WTC11 (cell line): ENCODE results near the gene MAP7D1. TPM values are rescaled to one million over a fixed set of nuclear protein-coding genes. Genes with fewer than 3 reads are reported as not detected.

Source experiments
- ATAC-seq: fragments of 200-7000 bp; cut with Tn5 transposase; 2 replicates; pipeline ENCODE4 v1.10.0; 2021; ENCODE audit warnings: mild to moderate bottlenecking, moderate library complexity
- CTCF ChIA-PET: fragments of 300-600 bp; sonication (Branson Sonifier 250); formaldehyde crosslinking; loops from one replicate; lab custom pipeline; 2021; ENCODE audit warnings: antibody characterized with exemption; lab: Charles Lee
- POLR2A ChIA-PET: fragments of 350-600 bp; sonication (Branson Sonifier 250); formaldehyde crosslinking; loops from one replicate; lab custom pipeline; 2021; ENCODE audit warnings: antibody characterized with exemption; lab: Charles Lee
- DNase-seq: peaks from one replicate; pipeline ENCODE4 v3.0.0; 2021; ENCODE audit warnings: low spot score
- H3K27ac Mint-ChIP-seq: 2 replicates; pipeline ENCODE4 v1.8.0; 2021; ENCODE audit warnings: mixed read lengths
- H3K27me3 Mint-ChIP-seq: 2 replicates; pipeline ENCODE4 v1.8.0; 2021; ENCODE audit warnings: low read depth, mild to moderate bottlenecking, moderate library complexity, mixed read lengths
- H3K36me3 Mint-ChIP-seq: 2 replicates; pipeline ENCODE4 v1.8.0; 2021; ENCODE audit warnings: mixed read lengths
- H3K4me1 Mint-ChIP-seq: 2 replicates; pipeline ENCODE4 v1.8.0; 2022; ENCODE audit warnings: mixed read lengths
- H3K4me3 Mint-ChIP-seq: 2 replicates; pipeline ENCODE4 v1.8.0; 2021; ENCODE audit warnings: mild to moderate bottlenecking, moderate library complexity, mixed read lengths
- H3K9me3 Mint-ChIP-seq: 2 replicates; pipeline ENCODE4 v1.8.0; 2021; ENCODE audit warnings: mixed read lengths
- ATF6 ChIP-seq: sonication (generic); formaldehyde crosslinking; IDR thresholded peaks from 2 replicates; pipeline ENCODE4 v1.8.1; 2023; ENCODE audit warnings: mild to moderate bottlenecking, missing genetic modification reagents
- CREM ChIP-seq: sonication (generic); formaldehyde crosslinking; IDR thresholded peaks from 2 replicates; pipeline ENCODE4 v1.8.1; 2022; ENCODE audit warnings: mild to moderate bottlenecking, missing genetic modification reagents, moderate library complexity
- EMX1 ChIP-seq: fragments of 250-450 bp; sonication (Bioruptor Pico); IDR thresholded peaks from 2 replicates; pipeline ENCODE4 v1.8.0; 2021; ENCODE audit warnings: mild to moderate bottlenecking
- ESRRA ChIP-seq: sonication (generic); formaldehyde crosslinking; IDR thresholded peaks from 2 replicates; pipeline ENCODE4 v1.8.1; 2022; ENCODE audit warnings: mild to moderate bottlenecking, missing genetic modification reagents, borderline replicate concordance
- IRF2 ChIP-seq: sonication (generic); formaldehyde crosslinking; IDR thresholded peaks from 2 replicates; pipeline ENCODE4 v1.8.0; 2022; ENCODE audit warnings: low read depth, missing genetic modification reagents, borderline replicate concordance
- JAZF1 ChIP-seq: fragments of 250-450 bp; sonication (Bioruptor Pico); IDR thresholded peaks from 2 replicates; pipeline ENCODE4 v1.9.0; 2021; ENCODE audit warnings: moderate library complexity, mild to moderate bottlenecking, inconsistent platforms
- KAT7 ChIP-seq: sonication (generic); formaldehyde crosslinking; IDR thresholded peaks from 2 replicates; pipeline ENCODE4 v1.8.1; 2023; ENCODE audit warnings: missing genetic modification reagents, mild to moderate bottlenecking, borderline replicate concordance
- NR2C2 ChIP-seq: sonication (generic); formaldehyde crosslinking; IDR thresholded peaks from 2 replicates; pipeline ENCODE4 v1.8.0; 2022; ENCODE audit warnings: mild to moderate bottlenecking, missing genetic modification reagents
- SMAD3 ChIP-seq: sonication (generic); formaldehyde crosslinking; IDR thresholded peaks from 2 replicates; pipeline ENCODE4 v1.8.0; 2022; ENCODE audit warnings: missing genetic modification reagents, mild to moderate bottlenecking, borderline replicate concordance
- SMAD4 ChIP-seq: sonication (generic); formaldehyde crosslinking; IDR thresholded peaks from 2 replicates; pipeline ENCODE4 v1.8.0; 2022; ENCODE audit warnings: mild to moderate bottlenecking, missing genetic modification reagents
- STAT6 ChIP-seq: sonication (generic); formaldehyde crosslinking; conservative IDR thresholded peaks from 2 replicates; pipeline ENCODE4 v1.8.1; 2023; ENCODE audit warnings: mild to moderate bottlenecking, low read depth, missing genetic modification reagents, moderate library complexity
- TCF7 ChIP-seq: sonication (generic); formaldehyde crosslinking; IDR thresholded peaks from 2 replicates; pipeline ENCODE4 v1.8.0; 2022; ENCODE audit warnings: mild to moderate bottlenecking, low read depth, missing genetic modification reagents, moderate library complexity
- TP53 ChIP-seq: sonication (generic); formaldehyde crosslinking; IDR thresholded peaks from 2 replicates; pipeline ENCODE4 v1.8.1; 2023; ENCODE audit warnings: mild to moderate bottlenecking, missing genetic modification reagents
- USF2 ChIP-seq: sonication (generic); formaldehyde crosslinking; IDR thresholded peaks from 2 replicates; pipeline ENCODE4 v1.8.1; 2023; ENCODE audit warnings: mild to moderate bottlenecking, missing genetic modification reagents, moderate library complexity
- ZBTB21 ChIP-seq: sonication (generic); formaldehyde crosslinking; IDR thresholded peaks from 2 replicates; pipeline ENCODE4 v1.8.1; 2023; ENCODE audit warnings: mild to moderate bottlenecking, missing genetic modification reagents, borderline replicate concordance
- ZNF396 ChIP-seq: fragments of 250-450 bp; sonication (Bioruptor Pico); IDR thresholded peaks from 2 replicates; pipeline ENCODE4 v1.8.0; 2021; ENCODE audit warnings: mild to moderate bottlenecking, moderate library complexity, borderline replicate concordance
- ZNF423 ChIP-seq: fragments of 250-450 bp; sonication (Bioruptor Pico); IDR thresholded peaks from 2 replicates; pipeline ENCODE4 v2.1.2; 2022; ENCODE audit warnings: mild to moderate bottlenecking, moderate library complexity
- ZNF512 ChIP-seq: sonication (generic); formaldehyde crosslinking; IDR thresholded peaks from 2 replicates; pipeline ENCODE4 v1.8.1; 2022; ENCODE audit warnings: missing genetic modification reagents, borderline replicate concordance
- total RNA-seq: library from RNA; stranded (reverse); gene quantifications from 3 replicates; pipeline ENCODE4 v1.2.3, GENCODE V29; 2021

MAP7D1 gene
- total RNA-seq, 1 experiment from 2014 or later = 88.7 TPM

GRCh38 chr1:36115931-36116330 lies 40.0 kb upstream of the MAP7D1 start:
- no peaks in the 10 kb centered on the region for H3K36me3 Mint-ChIP-seq
- H3K4me3 Mint-ChIP-seq = no peak overlapping the region
- H3K4me1 Mint-ChIP-seq = no peaks in the 10 kb centered on the region
- DNase-seq (no peak), ATAC-seq (no peak)
- TF ChIP-seq STAT6 = no peak
- TF ChIP-seq CREM (CRISPR knock-in tag) = no peak
- TF ChIP-seq SMAD3 (CRISPR knock-in tag) = no peak
- TF ChIP-seq ESRRA (CRISPR knock-in tag) = no peak
- no peak for TF ChIP-seq TCF7 (CRISPR knock-in tag)
- no peak for TF ChIP-seq SMAD4 (CRISPR knock-in tag)
- no peak for TF ChIP-seq ZBTB21
- no peaks in the 10 kb centered on the region for H3K27me3 Mint-ChIP-seq
- no peaks in the 10 kb centered on the region for H3K9me3 Mint-ChIP-seq
- H3K27ac Mint-ChIP-seq = no peak overlapping the region
- ChIA-PET CTCF (interaction anchor here (1.2 to 3.7 kb wide), 7 partner anchors 9 to 227 kb away, joined by 3 to 21 read pairs (median 4); partner anchors contain the start of gene TRAPPC3), POLR2A (no interaction called here)

- POLR2A ChIA-PET = no interaction called here
- CTCF ChIA-PET = interaction anchor here (0.6 to 3.6 kb wide), 7 partner anchors 16 to 226 kb away, joined by 3 to 55 read pairs (median 3); no protein-coding TSS in a partner anchor
- ATAC-seq = no peak
Observed at GRCh38 chr1:36116901-36117300, 39.1 kb upstream of the MAP7D1 start.

More at GRCh38 chr1:36116901-36117300, 39.1 kb upstream of the MAP7D1 start:
- Mint-ChIP-seq H3K27ac (no peak overlapping the region), H3K4me1 (no peaks in the 10 kb centered on the region), H3K4me3 (no peak overlapping the region), H3K27me3 (peaks cover 2% of the 10 kb centered on the region), H3K9me3 (no peaks in the 10 kb centered on the region), H3K36me3 (no peaks in the 10 kb centered on the region)
- no peak for DNase-seq
- TF ChIP-seq TP53 (CRISPR knock-in tag) (no peak), KAT7 (CRISPR knock-in tag) (no peak), ZNF512 (CRISPR knock-in tag) (no peak), EMX1 (CRISPR knock-in tag) (no peak), JAZF1 (CRISPR knock-in tag) (no peak), IRF2 (CRISPR knock-in tag) (no peak), ZNF396 (no peak), ATF6 (CRISPR knock-in tag) (no peak), TCF7 (CRISPR knock-in tag) (no peak), NR2C2 (CRISPR knock-in tag) (no peak), ZNF423 (CRISPR knock-in tag) (no peak), USF2 (CRISPR knock-in tag) (no peak)
